A549 (cell line): ENCODE results near the gene SELENBP1.

Experiments used
- BHLHE40 ChIP-seq: IDR thresholded peaks from 2 replicates; pipeline ENCODE4 v1.6.1; 2012; ENCODE audit warnings: low read depth, low read length, inconsistent platforms
- CEBPB ChIP-seq, 2 experiments: fragments of >200 bp in 1 of 2; sonication (Bioruptor Twin) in 1 of 2; formaldehyde crosslinking in 1 of 2; IDR thresholded peaks; 2 replicates each; pipeline ENCODE4 v1.6.1; 2012 to 2016
- CHD2 ChIP-seq: fragments of 150-350 bp; IDR thresholded peaks from 2 replicates; pipeline ENCODE4 v1.6.1; 2014; ENCODE audit warnings: low read length; ENCODE audit not compliant: partially characterized antibody
- CTCF ChIP-seq: fragments of >200 bp; sonication (Bioruptor Twin); formaldehyde crosslinking; IDR thresholded peaks from 3 replicates; pipeline ENCODE4 v1.5.1; 2016
- EP300 ChIP-seq, 2 experiments: fragments of >200 bp; sonication (Bioruptor Twin); formaldehyde crosslinking; IDR thresholded peaks; 2 replicates in 1 of 2; 3 replicates in 1 of 2; pipeline ENCODE4 v1.6.1; 2016 to 2017
- ESRRA ChIP-seq: fragments of 150-350 bp; IDR thresholded peaks from 2 replicates; pipeline ENCODE4 v1.6.1; 2014; ENCODE audit warnings: mild to moderate bottlenecking, low read length, borderline replicate concordance
- GATA3 ChIP-seq: IDR thresholded peaks from 2 replicates; pipeline ENCODE4 v1.6.1; 2012; ENCODE audit warnings: borderline replicate concordance
- KDM1A ChIP-seq: fragments of 200-600 bp; sonication (generic); IDR thresholded peaks from 2 replicates; pipeline ENCODE4 v1.6.1; 2016; ENCODE audit warnings: low read depth, mild to moderate bottlenecking
- MAFK ChIP-seq: fragments of 450-650 bp; IDR thresholded peaks from 2 replicates; pipeline ENCODE4 v1.6.1; 2014; ENCODE audit not compliant: partially characterized antibody
- MAX ChIP-seq: IDR thresholded peaks from 2 replicates; pipeline ENCODE4 v1.6.1; 2012
- MAZ ChIP-seq: fragments of 150-350 bp; IDR thresholded peaks from 2 replicates; pipeline ENCODE4 v1.6.1; 2014; ENCODE audit warnings: antibody characterized with exemption, low read depth, low read length, borderline replicate concordance
- POLR2A ChIP-seq: IDR thresholded peaks from 2 replicates; pipeline ENCODE4 v1.6.1; 2012; ENCODE audit warnings: mild to moderate bottlenecking, low read length
- TP53 ChIP-seq: fragments of 250-450 bp; sonication (Bioruptor Pico); IDR thresholded peaks from 2 replicates; pipeline ENCODE4 v1.5.0; 2021; ENCODE audit warnings: mild to moderate bottlenecking, moderate library complexity
- TF ChIP-seq, protein P1 (sequence below): fragments of 450-650 bp; IDR thresholded peaks from 2 replicates; pipeline ENCODE4 v1.6.1; 2014; ENCODE audit warnings: antibody characterized with exemption

DNA sequence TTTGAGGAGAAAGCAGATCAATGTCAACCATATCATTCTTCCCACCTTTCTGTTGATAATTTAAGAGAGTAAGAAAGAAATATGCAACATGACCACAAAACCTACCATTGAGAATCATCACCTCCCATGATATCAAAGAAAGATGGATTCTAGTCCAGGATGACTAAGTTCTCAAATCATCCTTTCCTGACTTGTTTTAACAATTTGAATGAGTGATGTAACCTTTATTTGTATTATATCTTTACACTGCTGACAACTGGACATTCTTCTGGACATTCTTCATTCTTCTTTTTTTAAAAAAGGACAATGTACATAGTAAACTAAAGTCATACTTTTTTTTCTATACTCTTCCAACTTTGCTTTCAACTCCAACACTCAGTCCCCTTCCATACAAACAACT is 36.4 kb upstream of the SELENBP1 start:
- TF ChIP-seq CTCF = no peak
- TF ChIP-seq EP300 (IDR thresholded peaks at IDR 0.05) = no peak
- no peak for TF ChIP-seq CHD2
- TF ChIP-seq ESRRA = no peak
- TF ChIP-seq CEBPB (IDR thresholded peaks at IDR 0.05) = no peak
- TF ChIP-seq, protein P1, sequence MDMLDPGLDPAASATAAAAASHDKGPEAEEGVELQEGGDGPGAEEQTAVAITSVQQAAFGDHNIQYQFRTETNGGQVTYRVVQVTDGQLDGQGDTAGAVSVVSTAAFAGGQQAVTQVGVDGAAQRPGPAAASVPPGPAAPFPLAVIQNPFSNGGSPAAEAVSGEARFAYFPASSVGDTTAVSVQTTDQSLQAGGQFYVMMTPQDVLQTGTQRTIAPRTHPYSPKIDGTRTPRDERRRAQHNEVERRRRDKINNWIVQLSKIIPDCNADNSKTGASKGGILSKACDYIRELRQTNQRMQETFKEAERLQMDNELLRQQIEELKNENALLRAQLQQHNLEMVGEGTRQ = no peak
- no peak for TF ChIP-seq MAZ
- no peak for TF ChIP-seq MAX
- TF ChIP-seq MAFK = no peak
- no peak for TF ChIP-seq BHLHE40
- no peak for TF ChIP-seq POLR2A
- no peak for TF ChIP-seq GATA3
- no peak for TF ChIP-seq TP53
- no peak for TF ChIP-seq KDM1A
